Karpas-422 (cell line): ENCODE measurements around the gene ULK2. TPM values are rescaled to one million over a fixed set of nuclear protein-coding genes. Genes with fewer than 3 reads are reported as not detected.
"Not testable (repeated sequence)": the region's sequence is repeated elsewhere in the genome, so short reads cannot be mapped to it uniquely, and the experiment has no call there.

ENCODE experiments used
- DNase-seq: peaks from one replicate; pipeline ENCODE4 v3.0.0-alpha.2; 2015
- H2AFZ ChIP-seq: fragments of 200-600 bp; sonication (generic); 2 replicates; pipeline ENCODE4 v1.6.1; 2014; ENCODE audit warnings: antibody characterized with exemption, low read length, mixed read lengths
- H3K27ac ChIP-seq: fragments of 200-600 bp; sonication (generic); 2 replicates; pipeline ENCODE4 v1.5.1; 2014; ENCODE audit warnings: mild to moderate bottlenecking, low read length, moderate library complexity
- H3K27me3 ChIP-seq: fragments of 200-600 bp; sonication (generic); 2 replicates; pipeline ENCODE4 v1.6.1; 2014; ENCODE audit warnings: low read length, mixed read lengths
- H3K36me3 ChIP-seq: fragments of 200-600 bp; sonication (generic); 2 replicates; pipeline ENCODE4 v1.6.1; 2014; ENCODE audit warnings: low read length, mixed read lengths; ENCODE audit not compliant: insufficient read depth
- H3K4me1 ChIP-seq: fragments of 200-600 bp; sonication (generic); 2 replicates; pipeline ENCODE4 v1.6.1; 2014; ENCODE audit warnings: mild to moderate bottlenecking, low read length, mixed read lengths
- H3K4me2 ChIP-seq: fragments of 200-600 bp; sonication (generic); 2 replicates; pipeline ENCODE4 v1.6.1; 2014; ENCODE audit warnings: low read length, low read depth, mild to moderate bottlenecking; ENCODE audit not compliant: poor library complexity, severe bottlenecking
- H3K4me3 ChIP-seq: fragments of 200-600 bp; sonication (generic); 2 replicates; pipeline ENCODE4 v1.5.1; 2014; ENCODE audit warnings: mild to moderate bottlenecking, antibody characterized with exemption, low read length, mixed read lengths
- H3K79me2 ChIP-seq: fragments of 200-600 bp; sonication (generic); 2 replicates; pipeline ENCODE4 v1.6.1; 2014; ENCODE audit warnings: mild to moderate bottlenecking, low read length, mixed read lengths
- H3K9ac ChIP-seq: fragments of 200-600 bp; sonication (generic); 2 replicates; pipeline ENCODE4 v1.6.0; 2014; ENCODE audit warnings: low read length
- H3K9me2 ChIP-seq: fragments of 200-600 bp; sonication (generic), shearing (Covaris generic); replicated peaks from 2 replicates; pipeline ENCODE4 v1.6.0; 2014; ENCODE audit warnings: mild to moderate bottlenecking, low read length, moderate library complexity; ENCODE audit not compliant: insufficient read depth
- H3K9me3 ChIP-seq: fragments of 300-700, 200-600 bp; sonication (generic); 2 replicates; pipeline ENCODE4 v1.6.1; 2014; ENCODE audit warnings: low read length, mixed read lengths
- H4K20me1 ChIP-seq: fragments of 200-600 bp; sonication (generic); 2 replicates; pipeline ENCODE4 v1.6.1; 2014; ENCODE audit warnings: mild to moderate bottlenecking, antibody characterized with exemption, low read length, low read depth; ENCODE audit not compliant: insufficient read depth
- total RNA-seq: library from RNA; depleted of rRNA; stranded (reverse); fragments of >200 nt; shearing (Covaris generic); gene quantifications from 2 replicates; pipeline ENCODE4 v1.2.3, GENCODE V29; 2014; ENCODE audit warnings: low replicate concordance

The ULK2 gene
- total RNA-seq, 1 experiment from 2014 or later: not detected

- H3K4me3 ChIP-seq: no peak overlapping the region
- no peak overlapping the region for H2AFZ ChIP-seq
- no peaks in the 10 kb centered on the region for H4K20me1 ChIP-seq
- DNase-seq: no peak
- no peaks in the 10 kb centered on the region for H3K79me2 ChIP-seq
- no peaks in the 10 kb centered on the region for H3K4me1 ChIP-seq
- no peak overlapping the region for H3K9ac ChIP-seq
- no peaks in the 10 kb centered on the region for H3K9me2 ChIP-seq
- no peak overlapping the region for H3K27ac ChIP-seq
- H3K9me3 ChIP-seq: no peaks in the 10 kb centered on the region
- no peak overlapping the region for H3K4me2 ChIP-seq
- no peaks in the 10 kb centered on the region for H3K36me3 ChIP-seq
- H3K27me3 ChIP-seq: no peaks in the 10 kb centered on the region
Measured at GRCh38 chr17:19877364-19877945, 9.7 kb upstream of the ULK2 start.

- Histone ChIP-seq H3K9ac (no peak overlapping the region), H3K4me3 (no peak overlapping the region), H3K27me3 (no peaks in the 10 kb centered on the region), H3K27ac (no peak overlapping the region), H3K9me2 (no peaks in the 10 kb centered on the region), H4K20me1 (no peaks in the 10 kb centered on the region), H3K36me3 (no peaks in the 10 kb centered on the region), H3K4me2 (no peak overlapping the region), H3K79me2 (no peaks in the 10 kb centered on the region), H3K9me3 (no peaks in the 10 kb centered on the region), H2AFZ (no peak overlapping the region), H3K4me1 (no peaks in the 10 kb centered on the region)
- no peak for DNase-seq
Measured at GRCh38 chr17:19876529-19877161, 8.9 kb upstream of the ULK2 start.

- no peaks in the 10 kb centered on the region for H3K27me3 ChIP-seq
- no peaks in the 10 kb centered on the region for H3K79me2 ChIP-seq
- no peaks in the 10 kb centered on the region for H3K4me1 ChIP-seq
- no peak for DNase-seq
- H3K4me2 ChIP-seq: no peak overlapping the region
- H3K9me3 ChIP-seq: no peaks in the 10 kb centered on the region
- no peaks in the 10 kb centered on the region for H4K20me1 ChIP-seq
- H3K9ac ChIP-seq: no peak overlapping the region
- no peak overlapping the region for H3K4me3 ChIP-seq
- H3K27ac ChIP-seq: no peak overlapping the region
- H3K36me3 ChIP-seq: no peaks in the 10 kb centered on the region
- H3K9me2 ChIP-seq: no peaks in the 10 kb centered on the region
- no peak overlapping the region for H2AFZ ChIP-seq
Measured at GRCh38 chr17:19874256-19874655, 6.5 kb upstream of the ULK2 start.

- no peaks in the 10 kb centered on the region for H3K9me3 ChIP-seq
- H3K4me3 ChIP-seq: no peak overlapping the region
- no peak for DNase-seq
- no peaks in the 10 kb centered on the region for H3K36me3 ChIP-seq
- H3K9me2 ChIP-seq: no peaks in the 10 kb centered on the region
- no peaks in the 10 kb centered on the region for H3K79me2 ChIP-seq
- no peaks in the 10 kb centered on the region for H4K20me1 ChIP-seq
- H2AFZ ChIP-seq: no peak overlapping the region
- H3K4me2 ChIP-seq: no peak overlapping the region
- no peak overlapping the region for H3K9ac ChIP-seq
- H3K27ac ChIP-seq: no peak overlapping the region
- no peaks in the 10 kb centered on the region for H3K4me1 ChIP-seq
- no peaks in the 10 kb centered on the region for H3K27me3 ChIP-seq
Measured at GRCh38 chr17:19873346-19873745, 5.6 kb upstream of the ULK2 start.

GRCh38 chr17:19868079-19868395 is 301 bp upstream of the ULK2 start:
- no peaks in the 10 kb centered on the region for H3K79me2 ChIP-seq
- no peak overlapping the region for H3K4me3 ChIP-seq
- no peak overlapping the region for H2AFZ ChIP-seq
- no peaks in the 10 kb centered on the region for H3K27me3 ChIP-seq
- no peaks in the 10 kb centered on the region for H3K36me3 ChIP-seq
- no peak overlapping the region for H3K4me2 ChIP-seq
- no peak overlapping the region for H3K9ac ChIP-seq
- no peaks in the 10 kb centered on the region for H3K4me1 ChIP-seq
- no peak for DNase-seq
- no peak overlapping the region for H3K27ac ChIP-seq
- no peaks in the 10 kb centered on the region for H3K9me3 ChIP-seq
- no peaks in the 10 kb centered on the region for H3K9me2 ChIP-seq
- H4K20me1 ChIP-seq: no peaks in the 10 kb centered on the region

GRCh38 chr17:19867079-19867328 is 732 bp downstream of the ULK2 start:
- H3K4me2 ChIP-seq: no peak overlapping the region
- no peak for DNase-seq

GRCh38 chr17:19865021-19865420 is 2.7 kb downstream of the ULK2 start:
- no peak for DNase-seq
- H2AFZ ChIP-seq: no peak overlapping the region
- H3K27ac ChIP-seq: no peak overlapping the region
- no peaks in the 10 kb centered on the region for H3K9me2 ChIP-seq
- H4K20me1 ChIP-seq: no peaks in the 10 kb centered on the region
- no peak overlapping the region for H3K4me2 ChIP-seq
- H3K36me3 ChIP-seq: no peaks in the 10 kb centered on the region
- no peaks in the 10 kb centered on the region for H3K4me1 ChIP-seq
- H3K27me3 ChIP-seq: no peaks in the 10 kb centered on the region
- no peak overlapping the region for H3K4me3 ChIP-seq
- no peaks in the 10 kb centered on the region for H3K79me2 ChIP-seq
- H3K9me3 ChIP-seq: no peaks in the 10 kb centered on the region
- H3K9ac ChIP-seq: no peak overlapping the region

More at GRCh38 chr17:19867079-19867328, 732 bp downstream of the ULK2 start:
- Histone ChIP-seq H3K4me1 (no peaks in the 10 kb centered on the region), H3K27me3 (no peaks in the 10 kb centered on the region), H3K79me2 (no peaks in the 10 kb centered on the region), H4K20me1 (no peaks in the 10 kb centered on the region), H3K9me3 (no peaks in the 10 kb centered on the region), H3K9ac (no peak overlapping the region), H3K9me2 (no peaks in the 10 kb centered on the region), H2AFZ (no peak overlapping the region), H3K36me3 (no peaks in the 10 kb centered on the region), H3K27ac (no peak overlapping the region), H3K4me3 (no peak overlapping the region)

- not testable (repeated sequence) for H3K79me2 ChIP-seq, H3K4me2 ChIP-seq
Measured at GRCh38 chr17:19860647-19861177, 7.0 kb downstream of the ULK2 start.

More at GRCh38 chr17:19860647-19861177, 7.0 kb downstream of the ULK2 start:
- H3K27me3 ChIP-seq, H3K9ac ChIP-seq, H4K20me1 ChIP-seq, H3K36me3 ChIP-seq, DNase-seq, H3K4me1 ChIP-seq, H3K9me2 ChIP-seq, H3K4me3 ChIP-seq, H3K9me3 ChIP-seq, H3K27ac ChIP-seq, H2AFZ ChIP-seq: not testable (repeated sequence)
